Measurements from ENCODE around the gene GDA.
A peak's percentile ranks its signal among the peaks of the same experiment; 100 is the strongest.

Gene GDA

DNA sequence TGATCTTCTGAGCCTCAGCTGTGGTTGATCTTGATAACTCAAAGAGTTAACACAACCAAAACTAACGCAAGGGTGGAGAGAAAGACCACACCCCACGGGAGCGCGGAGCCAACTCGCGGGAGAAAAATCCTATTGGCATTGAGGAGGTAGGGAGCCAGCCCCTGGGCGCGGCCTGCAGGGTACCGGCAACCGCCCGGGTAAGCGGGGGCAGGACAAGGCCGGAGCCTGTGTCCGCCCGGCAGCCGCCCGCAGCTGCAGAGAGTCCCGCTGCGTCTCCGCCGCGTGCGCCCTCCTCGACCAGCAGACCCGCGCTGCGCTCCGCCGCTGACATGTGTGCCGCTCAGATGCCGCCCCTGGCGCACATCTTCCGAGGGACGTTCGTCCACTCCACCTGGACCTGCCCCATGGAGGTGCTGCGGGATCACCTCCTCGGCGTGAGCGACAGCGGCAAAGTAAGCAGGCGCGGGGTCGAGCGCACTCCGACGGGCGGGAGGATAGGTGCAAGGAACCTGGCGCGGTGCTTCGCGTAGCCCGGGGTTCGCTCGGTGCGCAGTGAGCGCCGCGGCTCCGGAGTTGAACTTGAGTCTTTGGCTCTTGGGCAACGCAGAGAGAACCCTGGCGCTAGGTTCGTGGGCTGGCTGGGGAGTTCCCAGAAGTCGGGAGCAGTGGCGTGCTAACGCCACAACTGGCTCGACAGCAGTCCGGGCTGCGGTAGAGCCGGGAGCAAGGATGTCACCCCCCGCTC, at the start of gene GDA:
GDA (plus strand) TSS at position 210 of the 745 bp plus-strand sequence; CDS start at position 330, 120 bp downstream.
- DNase-seq = peak in 7 of 51 donors; percentile 1 to 43 (median 11)

DNA sequence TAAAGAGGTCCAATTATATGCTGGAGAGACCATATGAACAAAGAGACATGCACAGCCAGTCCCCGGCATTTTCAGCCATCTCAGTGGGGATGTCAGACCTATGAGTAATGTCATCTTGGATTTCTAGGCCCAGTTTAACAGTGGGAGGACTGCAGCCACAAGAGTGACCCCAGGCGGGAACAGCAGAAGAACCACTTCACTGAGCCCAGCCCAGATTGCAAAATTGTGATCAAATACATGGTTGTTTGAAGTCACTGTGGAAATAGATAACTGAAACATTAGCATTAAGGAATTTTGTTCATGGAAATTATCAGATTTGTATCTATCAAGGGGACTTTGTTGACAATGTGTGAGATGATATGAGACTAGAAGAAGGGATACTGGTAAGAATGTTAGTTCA, 46.7 kb upstream of the GDA start:
- DNase-seq = no peak

DNA sequence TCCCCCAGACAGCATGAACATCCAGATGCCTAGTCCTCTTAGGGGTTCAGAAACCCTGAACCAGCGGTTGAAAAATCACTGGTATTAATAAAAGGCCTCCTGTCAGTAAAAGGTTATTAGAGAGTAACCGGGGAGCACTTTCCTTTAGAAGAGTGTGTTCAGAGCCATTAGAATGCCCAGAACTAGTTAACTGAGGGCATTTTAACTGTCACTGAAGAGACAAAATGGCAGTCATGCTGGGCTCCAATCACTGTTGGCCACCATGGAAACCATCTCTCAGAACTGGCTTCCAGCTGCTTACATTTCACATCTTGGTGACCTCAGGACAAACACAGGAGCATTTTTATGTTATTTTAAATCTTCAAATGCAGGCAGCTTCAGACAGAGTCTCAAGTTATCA, 36.2 kb upstream of the GDA start:
- DNase-seq = no peak

DNA sequence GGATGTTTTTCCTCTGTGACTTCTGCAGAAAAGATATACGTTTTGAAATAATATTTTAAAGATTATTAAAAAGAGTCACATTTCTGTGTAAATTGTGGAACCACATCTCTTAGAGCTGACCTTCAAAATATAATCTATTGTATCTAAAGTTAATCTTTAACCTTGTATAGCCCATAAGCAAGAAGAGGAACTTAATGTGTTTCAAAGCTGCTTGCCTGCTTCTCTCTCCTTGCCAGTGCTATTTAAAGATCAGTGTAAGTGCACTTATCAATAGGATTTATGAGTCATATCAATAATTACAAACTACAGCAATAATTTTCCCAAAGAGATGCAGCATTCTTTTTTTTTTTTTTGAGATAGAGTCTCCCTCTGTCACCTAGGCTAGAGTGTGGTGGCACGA, 29.4 kb upstream of the GDA start:
- DNase-seq = no peak

DNA sequence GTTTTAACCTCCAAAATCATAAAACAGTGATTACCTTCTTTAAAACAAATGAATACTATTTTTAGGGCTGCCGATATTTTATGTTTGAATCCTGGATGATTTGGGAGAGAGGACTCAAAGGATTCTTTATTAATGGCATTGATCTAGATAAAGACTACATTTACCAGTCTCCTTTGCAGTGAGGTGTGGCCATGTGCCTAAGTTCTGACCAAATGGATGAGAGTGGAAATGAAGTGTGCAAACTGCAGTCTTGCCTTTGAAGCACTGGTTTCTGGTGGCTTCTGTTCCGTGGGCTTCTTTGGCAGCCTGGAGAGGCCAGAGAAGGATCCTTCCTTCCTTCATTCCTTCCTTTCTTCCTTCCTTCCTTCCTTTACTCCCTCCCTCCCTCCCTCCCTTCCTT, 24.3 kb upstream of the GDA start:
- no peak for DNase-seq

DNA sequence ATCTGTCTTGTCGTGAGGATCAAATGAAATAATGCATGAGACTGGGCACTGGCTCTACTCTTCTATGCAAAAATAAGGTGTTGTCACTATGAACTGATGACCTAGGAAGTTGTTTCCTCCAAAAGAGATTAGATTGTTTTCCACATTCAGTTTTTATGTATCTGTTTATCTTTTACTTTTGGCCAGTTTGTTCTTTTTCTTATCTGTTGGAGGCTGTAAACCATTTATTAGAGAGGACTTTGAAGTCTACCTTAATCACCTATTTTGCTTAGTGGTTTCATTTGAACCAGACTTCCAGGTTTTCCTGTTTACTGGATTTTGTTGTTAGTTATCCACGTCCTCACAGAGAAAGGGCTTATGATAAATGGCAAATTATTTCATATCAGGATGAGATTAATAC, 21.5 kb upstream of the GDA start:
- DNase-seq = no peak

DNA sequence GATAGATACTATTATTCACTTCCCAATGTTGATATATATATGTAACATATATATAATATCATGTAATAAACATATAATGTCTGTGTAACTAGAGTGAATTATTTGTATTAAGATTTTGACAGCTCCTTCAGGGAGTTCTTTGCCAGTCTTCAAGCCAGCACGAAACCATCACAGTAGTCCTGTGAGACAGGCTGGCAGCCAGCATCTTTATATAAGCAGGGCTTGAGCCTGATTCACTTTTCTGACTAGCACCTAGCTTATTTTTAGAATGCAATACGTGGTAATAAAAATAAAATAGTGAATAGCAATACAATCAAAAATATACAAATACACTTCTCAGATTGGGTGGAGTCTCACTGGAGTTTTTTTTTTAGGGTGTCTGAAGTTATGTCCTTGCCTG, 20.7 kb upstream of the GDA start:
- DNase-seq = no peak

DNA sequence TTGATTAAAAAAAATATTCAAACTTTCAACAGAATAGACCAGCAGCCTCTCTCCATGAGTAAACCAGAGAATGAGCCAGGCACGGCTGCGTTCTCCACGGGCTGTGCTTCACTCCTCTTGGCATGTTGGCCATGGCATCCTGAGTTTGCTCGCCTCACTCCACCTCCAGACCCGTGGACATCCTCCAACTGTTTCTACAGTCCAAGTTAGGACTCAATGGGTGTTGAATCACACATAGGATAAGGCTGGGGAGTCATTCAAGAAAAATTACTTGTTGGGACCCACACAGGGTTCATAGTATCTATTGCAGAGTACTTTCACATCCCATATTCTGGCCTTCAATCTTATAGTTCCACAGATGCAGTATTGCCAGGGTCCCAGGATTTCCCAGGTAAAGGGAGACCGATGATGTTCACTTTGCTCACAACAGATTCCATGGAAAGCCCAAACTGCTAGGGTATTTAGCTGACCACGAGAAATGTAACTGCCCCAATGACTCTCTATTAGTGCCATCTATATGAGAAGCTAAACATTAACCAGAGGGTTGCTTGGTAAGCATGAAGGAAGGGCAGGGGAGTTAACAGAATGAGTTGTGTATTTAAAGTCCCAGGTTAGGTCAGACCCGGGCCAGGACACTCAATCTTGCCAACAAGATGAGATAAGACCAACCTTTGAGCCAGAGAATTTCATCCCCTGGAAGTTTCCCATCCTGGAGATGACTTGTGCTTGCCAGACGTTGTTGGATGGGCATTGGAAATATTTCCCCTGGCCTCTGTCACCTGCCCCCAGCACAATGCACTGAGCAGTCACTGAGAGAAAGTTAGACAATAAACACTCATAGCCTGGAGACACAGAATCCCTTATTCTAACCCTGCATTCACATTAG, 19.7 kb upstream of the GDA start:
- peak in 1 of 51 donors; percentile 18 for DNase-seq

DNA sequence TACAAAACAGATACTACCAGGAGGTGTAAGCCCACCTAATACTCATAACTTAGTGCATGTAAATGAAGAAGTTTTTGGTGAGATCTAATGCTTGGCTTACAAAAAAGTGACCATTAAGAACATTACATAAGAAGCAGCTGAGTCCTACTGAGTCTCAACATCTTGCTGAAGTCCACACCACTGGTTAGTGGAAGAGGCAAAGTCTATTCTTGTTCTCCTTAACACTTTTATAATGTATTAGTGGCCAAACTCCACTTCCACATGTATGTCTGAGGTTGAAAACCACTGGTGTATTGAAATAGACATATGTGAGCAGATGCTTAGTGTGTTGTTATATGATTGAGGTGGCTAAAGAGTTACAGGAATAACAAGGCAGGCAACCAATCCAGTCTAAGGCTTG, 18.9 kb upstream of the GDA start:
- no peak for DNase-seq

DNA sequence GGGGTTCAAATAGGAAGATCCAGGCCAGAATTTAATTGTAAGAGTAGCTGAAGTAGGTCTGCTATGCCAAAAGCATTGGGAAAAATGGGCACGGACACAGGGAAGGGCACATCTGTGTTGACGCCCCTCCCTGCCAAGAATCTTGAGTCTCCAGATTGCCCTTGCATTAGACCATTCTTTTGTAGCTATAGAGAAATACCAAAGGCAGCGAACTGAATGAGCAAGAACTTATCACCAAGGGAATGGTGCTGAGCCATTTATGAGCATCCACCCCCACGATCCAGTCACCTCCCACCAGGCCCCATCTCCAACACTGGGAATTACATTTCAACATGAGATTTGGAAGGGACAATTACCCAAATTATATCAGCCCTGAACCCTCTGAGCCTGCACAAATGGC, 18.0 kb upstream of the GDA start:
- DNase-seq = no peak

DNA sequence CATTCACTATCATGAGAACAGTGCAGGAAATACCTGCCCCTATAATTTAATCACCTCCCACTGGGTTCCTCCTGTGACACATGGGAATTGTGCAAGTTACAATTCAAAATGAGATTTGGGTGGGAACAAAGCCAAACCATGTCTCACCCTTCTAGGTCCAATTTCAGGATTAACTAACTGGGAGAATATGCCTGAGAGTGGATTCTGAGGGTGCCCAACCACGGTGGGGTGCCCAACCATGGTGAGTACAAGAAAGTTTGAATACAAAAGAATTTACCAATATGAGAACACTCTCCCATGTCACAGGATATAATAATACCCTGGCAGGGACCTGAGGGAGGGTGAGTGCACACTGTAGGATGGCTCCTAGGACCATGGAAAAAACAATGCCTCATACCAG, 17.2 kb upstream of the GDA start:
- DNase-seq = no peak

DNA sequence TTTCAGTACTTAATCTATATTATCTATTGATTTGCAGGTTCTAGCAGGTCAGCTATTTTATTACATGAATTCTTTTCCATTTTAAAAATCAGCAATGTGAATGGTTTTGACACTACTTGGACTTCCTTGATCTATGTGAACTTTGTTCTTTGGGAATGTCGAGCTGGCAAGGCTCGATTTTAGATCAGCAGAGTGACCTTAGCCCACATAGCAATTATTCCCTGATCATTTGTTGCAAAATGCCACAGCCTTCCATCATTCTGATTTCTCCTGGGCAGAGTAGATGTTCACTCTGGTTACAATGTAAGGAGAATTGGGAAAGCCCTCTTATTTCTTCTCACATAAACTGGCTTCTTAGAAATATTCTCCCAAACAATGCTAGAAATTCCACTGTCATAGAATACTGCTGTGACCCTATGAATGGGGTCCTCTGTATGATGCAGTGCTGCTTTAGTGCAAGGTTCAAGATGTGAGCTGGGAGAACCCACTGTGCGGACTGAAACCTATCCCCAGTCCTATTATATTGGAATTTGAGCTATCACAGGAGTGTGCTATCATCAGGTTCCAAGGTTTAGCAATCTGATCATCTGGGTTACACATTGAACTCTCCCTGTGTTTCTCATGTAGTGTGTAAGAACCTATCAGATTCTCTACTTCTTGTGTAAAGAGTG, 15.7 kb upstream of the GDA start:
- DNase-seq = no peak

DNA sequence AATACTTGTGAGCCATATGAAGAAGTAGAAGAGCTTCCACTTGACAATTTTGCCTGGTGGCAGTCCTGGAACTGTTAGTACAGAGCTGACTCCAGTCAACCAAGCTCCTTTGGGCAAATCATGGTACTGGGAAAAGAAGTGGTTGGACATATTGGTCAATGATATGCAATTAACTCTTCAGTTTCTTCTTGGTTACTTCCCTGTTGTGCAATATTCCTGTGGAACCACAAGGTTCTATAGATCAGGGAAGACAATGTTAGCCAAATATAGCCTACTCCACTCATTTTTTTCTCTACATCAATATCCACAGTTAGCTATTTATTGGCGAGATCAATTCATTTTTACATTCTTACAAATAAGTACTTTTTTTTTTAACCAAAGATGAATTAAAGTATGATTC, 14.4 kb upstream of the GDA start:
- no peak for DNase-seq

DNA sequence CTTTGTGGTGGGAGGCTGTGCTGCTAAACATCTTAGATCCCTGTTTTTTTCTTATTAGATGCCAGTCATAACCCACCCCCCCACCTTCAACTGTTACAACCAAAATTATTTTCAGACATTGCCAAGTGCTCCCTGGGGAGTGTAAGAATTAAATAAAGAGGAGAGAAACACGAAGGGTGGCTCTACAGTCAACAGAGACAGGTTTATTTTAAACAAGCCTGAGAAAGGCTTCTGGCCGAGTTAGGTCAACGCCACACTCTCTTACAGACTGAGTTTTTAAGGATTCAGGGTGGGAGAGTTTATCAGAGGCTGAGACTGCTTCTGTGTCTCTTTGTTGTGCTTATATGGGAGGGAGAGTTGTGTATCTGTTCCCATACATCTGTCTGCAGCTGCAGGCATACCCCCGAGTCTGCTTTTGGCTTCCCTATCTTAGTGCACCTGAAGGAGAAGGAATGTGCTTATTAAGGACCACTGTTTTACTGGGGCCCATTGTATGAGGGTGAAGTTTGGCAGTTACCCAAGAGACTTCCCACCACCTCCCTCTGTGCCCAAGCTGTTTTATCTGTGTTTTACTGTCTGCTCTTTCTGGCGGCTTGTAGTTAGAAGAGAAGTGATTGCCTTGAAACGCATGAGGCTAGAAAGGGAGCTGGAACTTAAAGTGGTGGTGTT, 11.4 kb upstream of the GDA start:
- DNase-seq = no peak

DNA sequence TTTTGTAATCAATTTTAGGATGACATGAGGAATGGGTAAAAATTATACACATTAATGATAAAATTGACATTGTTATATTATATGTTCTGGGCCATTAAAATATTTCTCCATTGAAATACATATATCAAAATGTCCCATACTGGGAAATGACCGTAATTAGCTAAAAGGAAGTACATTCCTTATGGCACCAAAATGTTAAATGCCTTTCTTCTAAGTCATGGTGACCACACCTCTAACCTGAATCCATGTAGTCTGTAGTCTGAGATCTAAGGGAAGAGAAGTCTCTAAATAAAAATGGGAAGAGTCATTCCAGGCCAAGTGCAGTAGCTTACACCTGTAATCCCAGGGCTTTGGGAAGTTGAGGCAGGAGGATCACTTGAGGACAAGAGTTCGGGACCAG, 10.0 kb upstream of the GDA start:
- DNase-seq = no peak

DNA sequence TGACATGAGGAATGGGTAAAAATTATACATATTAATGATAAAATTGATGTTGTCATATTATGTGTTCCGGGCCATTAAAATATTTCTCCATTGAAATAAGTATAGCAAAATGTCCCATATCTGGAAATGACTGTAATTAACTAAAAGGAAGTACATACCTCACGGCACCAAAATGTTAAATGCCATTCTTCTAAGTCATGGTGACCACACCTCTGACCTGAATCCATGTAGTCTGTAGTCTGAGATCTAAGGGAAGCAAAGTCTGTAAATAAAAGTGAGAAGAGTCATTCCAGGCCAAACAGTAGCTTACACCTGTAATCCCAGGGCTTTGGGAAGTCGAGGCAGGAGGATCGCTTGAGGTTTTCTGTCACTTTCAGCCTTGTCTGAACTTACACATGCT, 8.7 kb upstream of the GDA start:
- DNase-seq = no peak

DNA sequence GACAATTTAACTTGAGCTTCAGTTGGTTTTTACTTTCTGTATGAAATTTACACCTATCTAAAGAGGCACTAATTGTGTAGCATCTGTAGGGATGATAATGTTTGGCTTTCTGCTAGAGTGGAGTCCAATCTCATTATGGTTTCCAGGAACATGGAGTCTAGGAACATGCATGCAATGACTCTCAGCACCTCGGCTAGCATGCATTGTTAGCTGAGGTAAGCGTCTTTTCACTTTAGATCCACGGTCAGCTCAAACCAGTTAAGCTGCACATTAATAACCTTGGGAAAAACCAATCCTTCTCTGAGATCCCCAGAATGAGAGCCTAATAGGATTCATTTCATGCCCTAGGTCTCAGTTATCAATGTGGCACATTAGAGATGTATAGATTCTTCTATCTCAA, 7.8 kb upstream of the GDA start:
- no peak for DNase-seq

DNA sequence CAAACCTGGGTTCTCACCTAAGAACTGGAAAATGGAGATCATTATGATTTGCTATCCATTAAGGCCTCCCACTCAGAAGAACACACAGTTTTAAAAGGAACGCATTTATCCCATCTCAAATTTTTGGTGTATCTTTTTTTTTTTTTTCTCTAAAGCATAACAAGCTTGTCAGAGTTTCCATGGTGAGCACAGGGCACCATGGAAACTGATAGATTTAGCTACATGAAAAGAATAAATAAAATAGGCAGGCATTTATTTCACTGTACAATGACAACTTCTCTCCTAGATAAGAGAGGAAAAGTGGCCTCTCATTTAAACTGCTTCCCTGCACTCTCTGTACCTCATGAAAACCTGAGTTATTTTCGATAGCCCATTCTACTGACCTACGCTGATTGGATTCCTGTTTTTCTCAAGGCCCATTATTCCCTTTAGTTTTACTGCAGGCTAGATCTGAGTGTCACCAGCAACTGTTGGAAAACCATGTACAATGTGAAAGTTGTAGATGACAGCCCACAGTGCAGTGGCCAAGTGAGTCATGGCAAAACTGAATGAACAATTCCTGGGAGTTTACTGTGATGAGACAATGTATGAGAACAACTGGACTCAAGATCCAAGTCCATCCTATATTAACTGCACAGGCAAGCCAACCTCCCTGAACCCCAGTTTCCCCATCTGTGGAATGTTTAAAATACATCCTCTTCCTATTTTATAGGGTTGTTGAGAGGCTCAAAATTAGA, 4.3 kb upstream of the GDA start:
- DNase-seq = peak in 1 of 51 donors; percentile 19

DNA sequence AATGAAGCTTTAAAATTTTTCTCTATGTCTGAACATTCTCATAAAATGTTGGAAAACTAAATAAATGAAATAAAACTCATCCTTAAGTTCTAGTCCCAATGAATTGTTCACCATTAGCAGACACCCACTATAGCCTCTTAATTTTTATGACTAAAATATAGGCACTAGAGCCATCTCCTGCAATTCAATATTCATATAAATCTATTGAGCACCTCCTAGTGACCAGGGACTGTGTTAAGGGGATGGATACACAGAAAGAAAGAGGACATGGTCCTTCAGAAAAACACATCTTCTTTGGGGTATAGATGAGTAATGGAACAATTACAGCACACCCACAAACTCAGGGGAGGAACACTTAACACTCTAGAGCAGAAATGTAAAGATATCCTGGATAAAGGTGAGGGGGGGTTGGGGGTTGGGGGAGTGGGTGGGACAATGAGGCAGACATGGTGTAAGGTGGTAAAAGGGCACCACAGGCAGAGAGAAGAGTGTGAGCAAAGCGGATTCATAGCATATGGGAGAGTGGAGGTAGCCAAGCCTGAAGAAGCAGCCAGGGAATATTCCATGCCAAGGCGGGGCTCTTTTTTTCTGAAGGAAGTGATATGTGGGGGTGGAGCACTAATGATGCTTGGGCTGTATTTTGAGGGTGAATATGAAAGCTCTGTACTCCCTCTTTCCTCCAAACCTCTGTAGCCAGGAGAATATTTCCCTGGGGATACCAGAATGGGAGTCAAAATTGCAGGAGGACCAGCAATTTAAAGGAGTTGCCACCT, 3.3 kb upstream of the GDA start:
- no peak for DNase-seq

DNA sequence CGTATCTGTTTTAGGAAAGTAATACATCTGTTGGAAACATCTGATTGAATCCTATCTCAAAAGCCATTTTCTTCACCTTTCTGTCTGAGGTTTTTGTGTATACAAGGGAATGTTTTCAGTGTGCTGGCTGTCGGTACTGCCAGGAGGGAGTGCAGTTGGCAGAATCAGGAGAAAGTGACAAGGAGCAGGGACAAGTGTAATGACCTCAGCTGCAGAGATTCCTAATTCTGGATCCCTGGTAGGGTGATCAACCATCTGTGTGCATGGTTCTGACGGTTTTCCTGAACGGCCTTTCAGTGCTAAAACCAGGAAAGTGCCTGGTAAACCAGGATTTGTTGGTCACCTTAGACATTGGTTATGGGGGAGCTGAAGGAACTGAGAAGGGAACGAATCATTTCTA, 1.6 kb upstream of the GDA start:
- DNase-seq = no peak
